GM21619 (cell line): ENCODE measurements around the gene RPP14.
"Not testable (repeated sequence)": the region's sequence is repeated elsewhere in the genome, so short reads cannot be mapped to it uniquely, and the experiment has no call there.

Experiments used
- ATAC-seq: cut with Tn5 transposase; IDR thresholded peaks from one replicate; pipeline ENCODE4 v1.9.1; 2021; ENCODE audit not compliant: unreplicated experiment

Gene RPP14

DNA sequence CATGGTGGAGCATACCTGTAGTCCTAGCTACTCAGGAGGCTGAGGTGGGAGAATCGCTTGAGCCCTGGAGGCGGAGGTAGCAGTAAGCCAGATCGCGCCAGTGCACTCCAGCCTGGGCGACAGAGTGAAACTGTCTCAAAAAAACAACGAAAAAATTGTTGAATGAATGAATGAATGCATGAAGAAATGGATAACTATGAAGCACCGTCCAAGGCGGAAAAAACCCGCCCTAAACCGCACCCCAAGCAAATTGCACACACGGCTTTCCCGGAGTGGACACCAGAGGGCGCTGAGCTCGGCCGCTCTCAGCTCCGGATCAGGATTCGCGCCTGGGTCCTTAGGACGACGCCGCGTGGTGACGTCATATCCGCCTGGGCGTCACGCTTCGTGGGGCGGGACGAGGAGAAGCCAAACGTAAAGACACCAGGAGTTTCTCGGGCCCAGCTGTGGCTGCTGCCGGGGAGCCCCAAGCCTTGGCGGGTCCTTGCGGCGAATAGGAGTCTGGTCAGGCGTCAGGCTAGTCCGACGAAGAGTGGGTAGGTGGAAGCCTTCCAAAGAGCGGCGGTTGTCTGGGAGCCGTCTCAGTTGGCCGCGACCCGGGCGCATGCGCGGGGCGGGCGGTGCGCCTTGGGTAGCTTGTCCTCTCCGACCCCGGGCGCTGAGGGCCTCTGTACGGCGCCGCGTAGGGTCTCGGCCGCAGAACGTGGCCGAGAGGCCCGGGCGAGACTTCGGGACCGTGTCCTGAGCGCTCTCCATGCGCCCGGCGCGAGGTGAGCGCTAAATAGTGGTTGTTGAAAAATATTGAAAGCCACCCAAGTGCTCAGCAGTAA lies at the start of gene RPP14, which contains the start of gene HTD2:
RPP14 (plus strand) TSS at position 364 of the 830 bp plus-strand sequence. CDS start 4,085 bp downstream, outside the sequence.
HTD2 (plus strand) TSS at position 639 of the 830 bp plus-strand sequence. CDS start 11,094 bp downstream, outside the sequence.
- peak; percentile 83 for ATAC-seq

DNA sequence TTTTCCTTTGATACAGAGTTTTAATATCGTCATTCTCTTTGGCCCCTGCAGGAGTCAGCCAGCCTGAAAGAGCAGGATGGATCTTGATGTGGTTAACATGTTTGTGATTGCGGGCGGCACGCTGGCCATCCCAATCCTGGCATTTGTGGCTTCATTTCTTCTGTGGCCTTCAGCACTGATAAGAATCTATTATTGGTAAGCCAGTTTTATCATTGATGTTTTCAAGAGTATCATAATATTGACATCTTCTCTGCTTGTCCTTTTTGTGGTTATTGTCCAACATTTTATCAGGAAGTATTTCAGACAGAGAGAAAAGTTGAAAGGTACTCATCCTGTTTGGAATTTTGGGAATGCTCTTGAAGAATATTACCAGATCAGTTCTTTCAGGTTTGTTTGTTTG lies 49.5 kb upstream of the RPP14 start:
- no peak for ATAC-seq

DNA sequence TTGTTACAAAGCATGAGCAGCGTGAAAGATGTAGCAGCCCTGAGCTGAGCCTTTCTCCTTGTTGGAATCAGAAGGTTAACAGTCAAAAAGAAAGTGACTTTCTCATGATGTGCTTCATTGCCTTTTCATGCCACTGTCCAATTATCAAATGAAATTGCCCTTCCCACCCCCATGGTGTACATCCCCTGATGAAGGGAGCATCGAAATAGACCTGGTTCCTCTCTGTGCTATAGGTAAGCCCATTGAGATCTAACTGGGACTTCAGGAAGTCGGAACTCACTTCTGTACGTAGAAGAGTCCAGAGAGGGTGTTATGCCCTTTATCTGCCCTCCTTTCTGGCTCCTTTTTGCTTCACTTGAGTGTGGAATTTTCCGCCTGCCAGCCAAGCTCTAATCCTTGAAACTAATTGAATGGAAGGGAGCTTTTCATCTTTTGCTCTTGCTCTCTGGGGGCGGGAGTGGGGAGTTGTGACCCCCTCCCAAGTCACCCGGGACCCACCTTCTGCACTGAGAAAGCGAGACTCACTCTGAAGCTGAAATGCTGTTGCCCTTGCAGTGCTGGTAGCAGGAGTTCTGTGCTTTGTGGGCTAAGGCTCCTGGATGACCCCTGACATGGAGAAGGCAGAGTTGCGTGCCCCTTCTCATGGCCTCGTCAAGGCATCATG lies 47.5 kb upstream of the RPP14 start:
- no peak for ATAC-seq

DNA sequence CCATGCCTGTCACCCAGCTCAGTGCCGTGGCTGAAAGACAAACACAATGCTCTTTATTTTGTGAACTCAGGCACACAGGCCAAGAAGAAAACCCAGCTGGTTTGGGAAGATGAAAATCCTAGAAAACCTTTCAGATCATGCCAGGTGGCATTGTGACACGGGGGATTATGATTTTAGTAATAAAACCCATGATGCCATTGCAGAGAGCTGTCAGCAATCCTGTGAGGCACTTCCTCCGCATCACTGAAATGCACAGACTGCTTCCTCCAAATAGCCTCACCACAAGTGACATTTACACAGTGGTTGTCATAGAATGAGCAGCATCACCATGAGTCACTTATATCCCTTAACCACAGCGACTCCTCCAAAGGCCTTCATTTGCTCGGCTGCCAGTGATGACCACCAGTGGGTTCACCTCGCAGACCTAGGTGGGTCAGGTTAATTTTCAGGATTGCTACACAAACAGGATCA lies 45.7 kb upstream of the RPP14 start:
- no peak for ATAC-seq

DNA sequence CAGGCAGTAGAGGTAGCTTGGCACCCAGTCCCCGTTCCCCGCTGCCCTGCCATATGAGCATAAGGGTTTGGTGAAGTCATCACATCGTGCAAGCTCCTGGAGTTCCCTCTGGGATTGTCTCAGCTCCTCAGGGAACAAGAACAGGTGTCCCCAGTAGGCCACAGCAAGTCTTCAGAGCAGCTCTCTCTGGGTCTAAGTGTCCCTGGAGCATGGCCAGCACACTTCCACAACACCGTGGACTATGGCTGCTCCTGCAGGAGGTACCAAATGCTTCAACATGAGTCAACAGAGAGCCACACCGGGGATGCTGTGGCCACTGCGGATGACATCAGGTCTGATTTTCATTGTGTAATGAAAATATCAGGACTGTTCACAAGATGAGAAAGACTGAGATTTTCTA lies 45.3 kb upstream of the RPP14 start:
- no peak for ATAC-seq

DNA sequence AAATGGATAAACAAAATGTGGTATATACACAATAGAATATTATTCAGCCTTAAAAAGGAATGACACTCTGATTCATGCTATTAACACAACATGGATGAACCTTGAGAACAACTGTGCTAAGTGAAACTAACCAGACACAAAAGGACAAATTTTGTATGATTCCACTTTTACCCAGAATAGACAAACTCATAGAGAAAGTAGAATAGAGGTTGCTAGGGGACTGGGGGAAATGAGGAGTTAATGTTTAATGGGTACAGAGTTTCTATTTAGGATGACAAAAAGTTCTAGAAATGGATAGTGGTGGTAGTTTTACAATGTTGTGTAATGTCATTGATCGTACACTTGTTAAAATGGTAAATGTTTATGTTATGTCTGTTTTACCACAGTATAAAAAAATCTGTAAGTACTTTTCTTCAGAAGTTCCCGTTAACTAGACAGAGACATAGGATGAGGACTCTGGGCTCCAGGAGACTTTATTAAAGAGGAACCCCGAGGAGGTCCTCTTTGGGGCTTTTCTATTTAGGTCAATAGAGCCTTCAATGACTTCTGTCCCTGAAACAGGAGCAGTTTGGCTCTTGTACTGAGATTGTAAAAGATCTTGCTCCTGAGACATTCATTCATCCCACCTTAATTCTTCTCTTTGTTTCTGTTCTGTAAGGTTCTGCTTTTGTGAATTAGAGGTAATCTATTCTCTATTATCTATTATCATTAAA lies 43.9 kb upstream of the RPP14 start:
- peak; percentile 89 for ATAC-seq

DNA sequence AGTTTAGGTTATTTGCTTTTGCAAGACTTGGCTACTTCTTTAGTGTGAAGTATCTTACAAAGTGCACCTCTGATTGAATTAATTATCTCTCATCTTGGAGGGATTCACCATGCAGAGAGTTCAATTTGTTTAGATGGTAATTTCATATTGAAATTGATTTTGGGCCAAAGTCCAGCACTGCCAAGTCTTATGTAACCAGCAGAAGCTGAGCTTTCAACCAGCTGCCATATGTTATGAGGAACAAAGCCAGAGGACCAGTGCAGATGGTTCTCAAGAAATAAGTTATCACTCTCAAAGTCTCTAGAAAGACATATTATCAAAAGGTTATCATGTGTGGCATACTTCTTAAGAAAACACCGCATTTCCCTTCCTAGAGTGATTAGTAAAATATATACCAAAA lies 39.5 kb upstream of the RPP14 start:
- ATAC-seq = no peak

DNA sequence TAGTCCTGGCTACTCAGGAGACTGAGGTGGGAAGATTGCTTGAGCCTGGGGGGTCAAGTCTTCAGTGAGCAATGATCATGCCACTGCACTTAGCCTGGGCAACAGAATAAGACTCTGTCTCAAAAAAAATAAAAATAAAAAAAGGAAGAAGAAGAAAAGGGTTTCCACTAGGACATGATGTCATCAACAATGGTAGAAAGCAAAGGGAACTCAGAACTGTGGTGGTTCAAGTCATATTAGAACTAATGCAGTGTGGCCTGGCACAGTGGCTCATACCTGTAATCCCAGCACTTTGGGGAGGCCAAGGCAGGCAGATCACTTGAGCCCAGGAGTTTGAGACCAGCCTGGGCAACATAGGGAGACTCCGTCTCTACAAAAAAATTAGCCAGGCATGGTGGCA lies 38.5 kb upstream of the RPP14 start:
- not testable (repeated sequence) for ATAC-seq

DNA sequence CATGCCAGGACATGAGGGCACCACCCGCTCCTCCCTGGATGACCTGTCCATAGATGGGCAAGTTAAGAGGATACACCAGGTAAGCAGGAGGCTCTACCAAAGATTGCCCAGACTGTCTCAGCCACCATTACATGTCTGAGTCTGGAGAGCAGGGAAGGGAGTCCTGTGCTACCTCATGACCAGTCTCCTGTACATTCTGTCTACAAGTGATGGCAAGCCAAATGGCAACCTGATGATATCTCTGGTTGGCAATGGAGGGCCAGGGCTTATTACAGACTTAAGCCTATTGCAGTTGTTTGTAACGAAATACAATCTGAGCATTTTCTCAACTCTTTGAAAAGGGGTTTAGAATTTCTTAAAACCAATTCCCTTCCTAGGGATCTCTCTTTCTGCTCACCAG lies 36.7 kb upstream of the RPP14 start:
- no peak for ATAC-seq

DNA sequence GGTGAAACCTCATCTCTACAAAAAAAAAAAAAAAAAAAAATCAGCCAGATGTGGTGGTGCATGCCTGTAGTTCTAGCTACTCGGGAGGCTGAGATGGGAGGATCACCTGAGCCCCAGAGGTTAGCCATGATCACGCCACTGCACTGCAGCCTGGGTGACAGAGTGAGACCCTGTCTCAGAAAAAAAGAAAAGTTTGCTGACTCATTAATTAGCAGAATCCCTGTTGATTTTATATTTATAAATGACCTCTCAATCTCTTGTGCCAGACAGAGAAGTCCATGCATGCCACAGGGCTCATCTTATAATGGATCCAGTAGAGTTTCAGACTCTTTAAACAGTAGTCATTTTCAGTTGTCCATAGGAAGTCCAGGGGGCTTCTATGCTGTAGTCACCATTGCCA lies 35.6 kb upstream of the RPP14 start:
- ATAC-seq = no peak

DNA sequence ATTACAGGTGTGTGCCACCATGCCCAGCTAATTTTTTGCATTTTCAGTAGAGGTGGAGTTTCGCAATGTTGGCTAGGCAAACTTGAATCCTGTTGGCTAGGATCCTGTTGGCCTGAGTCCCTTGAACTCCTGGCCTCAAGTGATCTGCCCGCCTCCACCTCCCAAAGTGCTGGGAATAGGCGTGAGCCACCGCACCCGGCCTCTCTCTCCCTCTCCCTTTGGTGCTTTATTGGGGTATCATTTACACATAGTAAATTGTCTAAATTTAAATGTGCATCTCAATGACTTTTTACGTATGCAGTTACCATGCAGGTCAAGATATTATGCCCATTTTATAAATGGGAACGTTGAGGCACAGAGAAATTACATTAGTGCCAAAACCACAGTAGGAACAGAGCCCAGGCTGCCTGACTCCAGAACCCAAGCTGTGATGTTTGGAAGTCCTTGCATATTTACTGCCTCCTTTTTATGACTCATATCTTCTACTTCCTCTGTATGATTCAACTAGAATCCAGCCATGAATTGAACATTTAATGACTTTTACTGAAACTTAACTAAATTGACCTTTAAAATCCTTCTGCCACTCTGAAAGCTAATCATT lies 34.0 kb upstream of the RPP14 start:
- no peak for ATAC-seq

DNA sequence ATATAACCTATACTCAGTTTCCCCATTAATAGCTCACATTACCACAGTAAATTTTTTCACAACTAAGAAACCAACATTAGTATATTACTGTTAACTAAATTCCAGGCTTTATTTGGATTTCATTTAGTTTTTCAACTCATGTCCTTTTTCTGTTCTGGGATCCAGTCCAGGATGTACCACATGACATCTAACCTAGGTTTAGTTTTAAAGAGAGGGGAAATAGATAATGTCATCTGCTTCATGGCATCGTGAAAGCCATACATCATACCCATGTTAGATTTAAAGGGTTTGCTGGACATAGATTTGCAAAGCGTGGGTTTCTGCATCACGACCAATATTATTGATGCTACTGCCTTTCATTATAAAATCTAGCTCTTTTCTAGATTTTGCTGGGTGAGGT lies 33.2 kb upstream of the RPP14 start:
- ATAC-seq = no peak

DNA sequence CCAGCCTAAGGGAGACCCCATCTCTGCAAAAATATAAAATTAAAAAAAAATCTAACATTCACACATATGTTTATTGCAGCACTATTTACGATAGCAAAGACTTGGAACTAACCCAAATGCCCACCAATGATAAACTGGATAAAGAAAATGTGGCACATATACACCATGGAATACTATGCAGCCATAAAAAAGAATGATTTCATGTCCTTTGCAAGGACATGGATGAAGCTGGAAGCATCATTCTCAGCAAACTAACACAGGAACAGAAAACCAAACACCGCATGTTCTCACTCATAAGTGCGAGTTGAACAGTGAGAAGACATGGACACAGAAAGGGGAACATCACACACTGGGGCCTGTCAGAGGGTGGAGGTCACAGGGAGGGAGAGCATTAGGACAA lies 32.7 kb upstream of the RPP14 start:
- ATAC-seq = not testable (repeated sequence)

DNA sequence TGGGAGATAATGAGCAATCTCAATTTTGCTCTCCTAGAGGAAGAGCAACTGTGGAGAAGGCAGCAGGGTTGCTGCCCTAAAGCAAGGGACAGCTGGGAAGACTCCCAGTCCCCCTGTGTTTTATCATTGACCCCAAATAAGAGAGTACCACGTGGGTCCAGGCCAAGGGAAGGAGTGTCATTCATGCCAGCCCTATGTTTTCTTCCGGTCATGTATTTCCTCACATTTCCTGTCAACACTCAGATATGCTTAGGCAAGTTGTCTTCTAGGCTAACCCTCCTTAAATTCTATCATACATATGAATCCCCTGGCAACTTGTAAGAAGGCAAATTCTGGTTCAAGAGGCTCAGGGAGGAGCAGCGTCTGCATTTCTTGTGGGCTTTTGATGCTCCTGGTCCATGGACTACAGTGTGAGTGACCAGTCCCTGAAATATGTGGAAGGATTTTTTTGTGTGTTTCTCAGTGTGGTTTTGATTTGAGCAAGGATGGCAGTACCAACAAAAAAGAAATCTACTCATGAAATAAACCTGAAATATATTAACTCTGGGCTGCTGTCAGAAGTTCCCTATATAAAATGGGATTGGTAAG lies 31.9 kb upstream of the RPP14 start:
- no peak for ATAC-seq

DNA sequence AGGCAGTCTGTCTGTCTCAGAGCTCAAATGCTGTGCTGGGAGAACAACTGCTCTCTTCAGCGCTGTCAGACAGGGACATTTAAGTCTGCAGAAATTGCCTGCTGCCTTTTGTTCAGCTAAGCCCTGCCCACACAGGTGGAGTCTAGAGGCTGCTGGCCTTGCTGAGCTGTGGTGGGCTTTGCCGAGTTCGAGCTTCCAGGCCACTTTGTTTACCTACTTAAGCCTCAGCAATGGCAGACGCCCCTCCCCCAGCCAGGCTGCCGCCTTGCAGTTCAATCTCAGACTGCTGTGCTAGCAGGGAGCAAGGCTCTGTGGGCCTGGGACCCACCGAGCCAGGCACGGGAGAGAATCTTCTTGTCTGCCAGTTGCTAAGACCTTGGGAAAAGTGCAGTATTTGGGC lies 25.0 kb upstream of the RPP14 start:
- ATAC-seq = no peak

DNA sequence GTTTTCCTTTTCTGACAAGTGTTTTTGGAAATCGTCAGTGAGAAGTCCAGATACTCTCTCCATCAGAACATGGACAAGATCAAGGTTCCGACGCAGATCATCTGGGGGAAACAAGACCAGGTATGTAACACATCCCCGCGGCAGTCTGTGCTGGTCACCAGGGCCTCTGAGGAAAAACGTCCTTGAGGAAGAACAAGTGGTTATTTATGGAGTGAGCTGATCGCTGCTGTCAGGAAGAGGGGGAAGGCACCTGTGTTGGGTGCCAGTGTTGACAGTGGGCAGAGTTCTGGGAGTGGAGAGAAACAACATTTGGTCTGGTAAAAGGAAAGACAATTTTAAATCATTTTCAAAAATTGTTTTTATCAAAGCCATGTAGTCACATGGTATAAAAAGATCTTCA lies 20.7 kb upstream of the RPP14 start:
- no peak for ATAC-seq

DNA sequence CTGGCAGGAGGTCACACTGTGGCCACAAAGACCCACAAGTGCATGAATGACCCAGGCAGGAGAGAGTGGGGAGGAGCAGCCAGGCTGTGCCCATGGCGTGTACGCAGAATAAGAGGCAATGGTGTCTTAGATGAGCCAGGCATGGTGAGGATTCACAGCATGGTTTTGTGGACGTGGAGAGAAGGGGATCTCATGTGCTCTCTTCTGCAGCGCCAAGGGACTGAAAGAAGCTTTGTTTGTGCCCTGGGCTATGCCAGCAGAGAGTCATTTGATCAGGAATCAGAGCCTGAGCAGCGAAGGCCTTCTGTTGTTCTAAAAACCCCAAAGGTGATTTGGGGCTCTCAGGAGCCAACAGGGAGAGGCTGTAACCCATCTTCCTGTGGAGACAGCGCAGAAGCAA lies 18.7 kb upstream of the RPP14 start:
- no peak for ATAC-seq

DNA sequence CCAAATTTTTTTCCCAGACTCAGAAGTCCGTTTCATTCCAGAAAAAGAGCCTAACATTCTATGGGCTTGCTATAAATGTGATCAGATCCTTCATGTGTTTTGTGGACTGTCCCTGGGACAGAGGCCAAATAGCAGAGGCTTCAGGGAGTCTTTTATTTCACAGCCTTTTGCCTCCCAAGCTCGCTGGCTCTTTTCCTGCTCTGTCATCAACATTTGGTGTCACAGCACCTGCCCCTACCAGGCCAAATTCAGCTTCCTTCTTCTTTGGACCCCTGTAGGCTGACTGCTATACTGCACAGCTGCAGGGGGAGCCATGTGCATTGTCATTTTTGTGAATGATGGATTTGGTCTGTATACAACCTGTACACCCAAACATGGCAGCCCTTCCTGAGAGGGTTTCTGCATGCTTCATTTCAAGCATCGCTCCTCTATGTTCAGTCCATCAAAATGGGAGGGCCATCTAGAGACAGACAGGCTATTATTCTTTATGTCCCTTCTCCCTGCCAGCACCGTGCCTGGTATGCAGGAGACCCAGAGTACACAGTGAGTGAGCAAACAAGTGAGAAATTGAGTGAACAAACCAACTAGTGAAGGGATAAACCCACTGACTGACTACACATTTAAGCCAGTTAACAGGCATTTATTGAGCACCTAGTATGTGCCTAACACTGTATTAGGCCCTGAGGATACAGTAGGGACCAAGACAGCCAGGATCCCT lies 17.9 kb upstream of the RPP14 start:
- ATAC-seq = no peak

DNA sequence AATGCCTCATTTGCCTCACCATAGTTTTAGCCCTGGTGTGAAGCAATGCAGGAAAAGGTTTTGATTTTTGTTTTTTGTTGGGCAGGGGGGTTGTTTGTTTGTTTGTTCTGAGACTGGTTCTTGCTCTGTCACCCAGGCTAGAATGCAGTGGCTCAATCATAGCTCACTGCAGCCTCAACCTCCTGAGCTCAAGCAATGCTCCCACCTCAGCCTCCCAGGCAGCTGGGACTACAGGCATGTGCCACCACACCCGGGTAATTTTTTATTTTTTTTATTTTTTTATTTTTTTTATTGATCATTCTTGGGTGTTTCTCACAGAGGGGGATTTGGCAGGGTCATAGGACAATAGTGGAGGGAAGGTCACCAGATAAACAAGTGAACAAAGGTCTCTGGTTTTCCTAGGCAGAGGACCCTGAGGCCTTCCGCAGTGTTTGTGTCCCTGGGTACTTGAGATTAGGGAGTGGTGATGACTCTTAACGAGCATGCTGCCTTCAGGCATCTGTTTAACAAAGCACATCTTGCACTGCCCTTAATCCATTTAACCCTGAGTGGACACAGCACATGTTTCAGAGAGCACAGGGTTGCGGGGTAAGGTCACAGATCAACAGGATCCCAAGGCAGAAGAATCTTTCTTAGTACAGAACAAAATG lies 17.0 kb upstream of the RPP14 start:
- ATAC-seq = not testable (repeated sequence)

DNA sequence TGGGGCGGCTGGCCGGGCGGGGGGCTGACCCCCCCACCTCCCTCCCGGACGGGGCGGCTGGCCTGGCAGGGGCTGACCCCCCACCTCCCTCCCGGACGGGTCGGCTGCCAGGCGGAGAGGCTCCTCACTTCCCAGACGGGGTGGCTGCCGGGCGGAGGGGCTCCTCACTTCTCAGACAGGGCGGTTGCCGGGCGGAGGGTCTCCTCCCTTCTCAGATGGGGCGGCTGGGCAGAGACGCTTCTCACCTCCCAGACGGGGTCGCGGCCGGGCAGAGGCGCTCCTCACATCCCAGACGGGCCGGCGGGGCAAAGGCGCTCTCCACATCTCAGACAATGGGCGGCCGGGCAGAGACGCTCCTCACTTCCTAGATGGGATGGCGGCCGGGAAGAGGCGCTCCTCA lies 15.6 kb upstream of the RPP14 start:
- not testable (repeated sequence) for ATAC-seq
